Lung microvascular endothelial cell (primary cell): ENCODE data around the gene BABAM2. TPM values are rescaled to one million over a fixed set of nuclear protein-coding genes. Genes with fewer than 3 reads are reported as not detected.
"Not testable (repeated sequence)": the region's sequence is repeated elsewhere in the genome, so short reads cannot be mapped to it uniquely, and the experiment has no call there.

ENCODE experiments used
- DNase-seq, 2 donors: peaks; one replicate each; pipeline versions ENCODE4 v3.0.0 to v3.0.0-alpha.2; 2010; ENCODE audit warnings: low read depth in 2 of 2
- total RNA-seq: library from RNA; depleted of rRNA; stranded (reverse); fragments of >200 nt; gene quantifications from 2 replicates; pipeline ENCODE4 v1.2.1, GENCODE V29; 2014

BABAM2 gene
- total RNA-seq, 1 donor from 2014 or later = 14.7 TPM

DNA sequence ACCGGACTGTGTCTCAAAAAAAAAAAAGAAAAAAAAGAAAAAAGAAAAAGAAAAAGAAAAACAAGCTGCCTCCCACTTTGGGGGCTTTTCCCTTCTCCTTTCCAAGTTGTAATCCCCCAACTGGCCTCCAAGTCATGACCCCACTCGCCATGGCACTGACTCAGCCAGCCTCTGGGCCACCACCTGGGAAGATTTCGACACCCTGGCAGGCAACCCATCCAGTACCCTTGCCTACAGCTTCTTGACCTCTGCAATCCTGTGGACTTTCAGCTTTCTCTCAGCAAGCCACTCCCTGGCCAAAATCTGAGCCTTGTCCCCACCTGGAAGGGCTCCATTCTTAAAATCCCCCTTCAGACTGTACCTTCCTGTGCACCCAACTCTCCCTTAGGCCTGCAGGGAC, 479.8 kb downstream of the BABAM2 start:
- DNase-seq = no peak

DNA sequence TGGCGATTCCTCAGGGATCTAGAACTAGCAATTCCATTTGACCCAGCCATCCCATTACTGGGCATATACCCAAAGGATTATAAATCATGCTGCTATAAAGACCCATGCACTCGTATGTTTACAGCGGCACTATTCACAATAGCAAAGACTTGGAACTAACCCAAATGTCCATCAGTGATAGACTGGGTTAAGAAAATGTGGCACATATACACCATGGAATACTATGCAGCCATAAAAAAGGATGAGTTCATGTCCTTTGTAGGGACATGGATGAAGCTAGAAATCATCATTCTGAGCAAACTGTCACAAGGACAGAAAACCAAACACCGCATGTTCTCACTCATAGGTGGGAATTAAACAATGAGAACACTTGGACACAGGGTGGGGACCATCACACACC, 481.2 kb downstream of the BABAM2 start:
- DNase-seq = not testable (repeated sequence)

GRCh38 chr2:28373854-28374253, 483.3 kb downstream of the BABAM2 start:
- DNase-seq = no peak

GRCh38 chr2:28374331-28374730, 483.8 kb downstream of the BABAM2 start:
- DNase-seq = no peak

DNA sequence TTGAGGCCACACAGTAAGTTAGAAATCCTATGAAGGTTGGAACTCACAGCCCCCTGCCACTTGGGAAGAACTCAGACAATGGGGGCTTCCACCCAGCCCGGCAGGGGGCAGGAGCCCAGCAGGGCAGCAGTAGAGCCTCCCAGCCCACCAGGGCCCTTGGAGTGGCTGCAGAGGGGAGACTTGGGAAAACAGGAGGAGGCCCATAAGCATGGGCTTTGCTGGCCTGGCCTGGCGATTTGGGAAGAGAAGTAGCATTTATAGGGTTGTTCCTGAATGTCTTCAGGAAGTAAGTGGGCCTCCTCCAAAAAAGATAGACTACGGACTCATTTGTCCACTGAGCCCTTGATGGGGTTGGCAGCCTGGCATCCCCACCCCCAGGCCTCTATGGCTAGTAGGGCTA, 484.7 kb downstream of the BABAM2 start:
- no peak for DNase-seq

- DNase-seq = no peak
Measured at GRCh38 chr2:28375742-28376631, 485.5 kb downstream of the BABAM2 start.

- no peak for DNase-seq
Measured at GRCh38 chr2:28377195-28377816, 486.8 kb downstream of the BABAM2 start.

GRCh38 chr2:28377984-28378678, 487.6 kb downstream of the BABAM2 start:
- DNase-seq = no peak

- DNase-seq = no peak
Measured at GRCh38 chr2:28378679-28379584, 488.4 kb downstream of the BABAM2 start.

- DNase-seq = no peak
Measured at GRCh38 chr2:28380219-28380618, 489.7 kb downstream of the BABAM2 start.

- no peak for DNase-seq
Measured at GRCh38 chr2:28381225-28382180, 491.0 kb downstream of the BABAM2 start.

GRCh38 chr2:28382755-28383154, 492.2 kb downstream of the BABAM2 start:
- DNase-seq = no peak

DNA sequence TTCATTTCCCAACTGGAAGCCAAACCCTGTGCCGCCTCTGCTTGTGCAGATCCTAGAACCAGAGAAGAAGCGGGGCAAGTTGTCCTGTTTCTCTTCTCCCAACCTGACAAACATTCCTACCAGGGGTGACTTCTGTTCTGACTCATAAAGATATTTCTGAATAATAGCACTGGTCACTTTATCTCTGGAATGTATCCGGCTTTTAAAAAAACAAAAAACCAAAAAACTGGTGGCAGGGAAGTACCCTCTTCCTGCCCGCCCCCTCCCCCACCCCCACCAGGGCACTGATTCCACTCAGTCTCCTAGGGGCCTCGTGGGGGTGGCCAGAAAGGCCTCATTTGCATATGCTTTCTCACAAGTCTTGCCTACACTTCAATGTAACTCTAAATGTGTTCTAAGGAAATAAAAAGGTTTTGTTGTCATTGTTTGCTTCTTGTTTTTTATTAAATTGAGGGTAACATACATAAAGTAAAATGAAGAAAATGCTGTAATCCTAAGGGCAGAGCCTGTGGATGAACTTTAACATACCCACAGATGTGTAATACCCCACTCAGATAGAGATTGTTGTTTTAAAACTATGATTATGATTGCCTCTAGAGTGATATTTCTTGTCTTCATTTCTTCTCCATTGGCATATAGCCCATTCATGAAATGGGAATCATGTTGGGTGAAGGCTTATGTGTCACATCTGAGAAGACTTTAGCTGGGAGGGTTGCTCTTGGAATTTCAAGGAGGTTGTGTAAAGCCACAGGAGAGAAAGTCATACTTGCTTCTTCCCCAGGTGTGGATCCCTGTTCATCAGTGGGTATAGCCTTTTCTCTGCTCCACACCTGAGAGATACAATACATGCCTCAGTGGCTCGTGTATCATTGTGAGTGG, 496.8 kb downstream of the BABAM2 start:
- peak in 1 of 2 donors; percentile 42 for DNase-seq

Other genes starting within 250 kb of the BABAM2 start
- 8.7 and 18.3 TPM in 2 replicates for gene SUPT7L, start 227.1 kb upstream of the BABAM2 start, total RNA-seq
- gene SLC4A1AP, start 226.8 kb upstream of the BABAM2 start, total RNA-seq = 14.6 and 18.7 TPM in 2 replicates
- 71.5 and 72.8 TPM in 2 replicates for gene MRPL33, start 119.0 kb upstream of the BABAM2 start, total RNA-seq
- 1.1 and 1.4 TPM in 2 replicates for gene RBKS, start 342 bp upstream of the BABAM2 start, total RNA-seq